ENCODE measurements around the gene CREBBP. TPM values are rescaled to one million over a fixed set of nuclear protein-coding genes. Genes with fewer than 3 reads are reported as not detected.

CREBBP gene
- total RNA-seq, 1 donor from 2014 or later = 45.2 TPM

DNA sequence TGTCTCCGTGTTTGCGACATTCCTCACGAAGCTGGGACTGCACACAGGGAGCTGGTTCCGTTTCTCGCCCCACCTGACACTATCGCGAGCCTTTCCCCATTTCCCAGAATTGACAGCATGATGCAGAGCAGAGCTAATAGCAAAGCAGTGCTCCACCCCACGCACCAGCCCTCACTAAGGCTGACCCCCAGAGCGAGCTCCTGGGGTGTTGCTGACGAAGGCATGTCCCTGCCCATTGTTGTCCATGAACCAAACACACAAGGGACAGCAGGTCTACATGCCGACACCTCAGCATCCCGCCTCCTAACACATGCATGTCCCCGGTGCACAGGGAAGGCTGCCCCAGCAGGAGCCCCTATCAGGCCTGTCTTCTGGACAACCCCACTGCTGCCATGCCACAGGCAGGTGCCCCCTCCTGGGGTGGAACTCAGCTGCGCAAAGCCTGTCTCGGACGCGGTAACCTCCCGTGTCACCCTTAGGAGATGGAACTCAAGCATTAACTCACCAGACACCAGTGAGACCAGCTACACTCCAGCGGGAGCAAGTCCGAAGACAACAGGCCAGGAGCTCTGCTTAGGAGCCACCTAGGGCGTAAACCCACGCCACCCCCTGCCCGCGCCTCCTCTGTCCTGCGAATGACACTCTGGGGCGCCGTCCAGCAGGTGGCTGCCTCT is 146.3 kb downstream of the CREBBP start:
- intact Hi-C loops (cut with micrococcal nuclease) = no loop called here
- H3K27me3 Mint-ChIP-seq (ENCODE audit: low read depth) = no peaks in the 10 kb centered on the region
- H3K4me1 Mint-ChIP-seq (ENCODE audit: low read depth) = no peaks in the 10 kb centered on the region
- H3K4me3 Mint-ChIP-seq (ENCODE audit: low read depth) = no peak overlapping the region
- DNase-seq (ENCODE audit: low spot score) = no peak
- H3K36me3 Mint-ChIP-seq (ENCODE audit: low read depth) = peaks cover 73% of the 10 kb centered on the region
- no peak overlapping the region for H3K27ac Mint-ChIP-seq
- no peaks in the 10 kb centered on the region for H3K9me3 Mint-ChIP-seq

DNA sequence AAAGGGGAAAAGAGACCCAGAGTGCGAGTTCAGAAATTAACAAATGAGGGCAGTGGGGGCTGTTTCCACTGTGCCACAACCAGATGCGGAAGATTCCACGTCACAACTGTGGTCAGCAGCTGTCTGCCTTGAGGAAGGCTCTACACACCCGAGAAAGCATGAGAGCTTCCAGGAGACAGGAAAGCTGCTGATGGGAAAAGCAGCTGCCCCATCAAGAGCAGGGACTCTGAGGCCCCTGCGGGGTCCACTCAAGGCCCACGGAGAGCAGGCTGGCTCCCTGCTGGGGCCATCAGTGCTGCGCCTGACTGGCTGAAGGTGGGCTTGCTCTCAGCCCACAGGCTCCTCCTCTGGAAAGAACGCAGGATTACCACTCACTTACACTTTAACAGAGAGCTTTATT is 148.3 kb downstream of the CREBBP start:
- H3K9me3 Mint-ChIP-seq = no peaks in the 10 kb centered on the region
- no peaks in the 10 kb centered on the region for H3K4me1 Mint-ChIP-seq (ENCODE audit: low read depth)
- no peak overlapping the region for H3K27ac Mint-ChIP-seq
- no peak for DNase-seq (ENCODE audit: low spot score)
- H3K27me3 Mint-ChIP-seq (ENCODE audit: low read depth) = no peaks in the 10 kb centered on the region
- no peak overlapping the region for H3K4me3 Mint-ChIP-seq (ENCODE audit: low read depth)
- intact Hi-C loops (cut with micrococcal nuclease) = no loop called here
- H3K36me3 Mint-ChIP-seq (ENCODE audit: low read depth) = peaks cover 66% of the 10 kb centered on the region

DNA sequence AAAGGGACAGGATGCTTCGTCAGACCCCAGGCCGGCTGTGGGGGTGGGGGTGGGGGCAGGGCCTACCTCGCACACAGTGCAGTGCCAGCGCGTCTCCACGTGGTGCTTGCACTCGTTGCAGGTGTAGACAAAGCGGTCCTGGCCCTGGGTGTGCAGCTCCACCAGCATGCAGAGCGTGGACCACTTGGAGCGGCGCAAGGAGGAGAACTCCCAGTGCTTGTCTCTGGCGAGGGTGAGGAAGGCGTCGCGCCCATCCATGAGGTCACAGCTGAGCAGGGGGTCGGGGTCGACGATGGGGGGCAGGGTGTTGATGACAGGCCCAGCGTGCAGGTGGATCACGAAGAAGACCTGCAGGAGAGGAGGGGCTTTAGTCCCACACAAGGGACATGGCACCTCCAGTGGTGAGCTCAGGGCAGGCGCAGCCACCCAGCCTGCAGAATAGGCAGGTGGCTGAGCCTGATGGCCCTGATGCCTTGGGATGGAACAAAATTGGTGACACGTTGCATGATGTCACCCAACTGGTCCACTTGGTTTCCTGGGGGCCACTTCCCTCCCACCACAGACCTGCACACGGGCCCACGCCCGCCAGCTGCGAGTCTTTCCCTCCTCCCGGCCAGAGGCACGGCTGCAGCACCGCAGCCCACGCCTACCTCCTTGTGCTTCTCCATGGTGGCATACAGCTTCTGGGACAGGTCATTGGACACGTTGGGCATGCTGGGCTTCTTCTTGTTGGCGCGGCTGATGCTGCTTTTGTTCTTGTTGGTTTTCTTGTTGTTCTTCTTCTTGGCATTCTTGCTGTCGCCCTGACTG is 149.2 kb downstream of the CREBBP start:
- peaks cover 64% of the 10 kb centered on the region for H3K36me3 Mint-ChIP-seq (ENCODE audit: low read depth)
- no peaks in the 10 kb centered on the region for H3K9me3 Mint-ChIP-seq
- no peak overlapping the region for H3K27ac Mint-ChIP-seq
- intact Hi-C loops (cut with micrococcal nuclease) = no loop called here
- no peak for DNase-seq (ENCODE audit: low spot score)
- no peak overlapping the region for H3K4me3 Mint-ChIP-seq (ENCODE audit: low read depth)
- H3K4me1 Mint-ChIP-seq (ENCODE audit: low read depth) = no peaks in the 10 kb centered on the region
- no peaks in the 10 kb centered on the region for H3K27me3 Mint-ChIP-seq (ENCODE audit: low read depth)

DNA sequence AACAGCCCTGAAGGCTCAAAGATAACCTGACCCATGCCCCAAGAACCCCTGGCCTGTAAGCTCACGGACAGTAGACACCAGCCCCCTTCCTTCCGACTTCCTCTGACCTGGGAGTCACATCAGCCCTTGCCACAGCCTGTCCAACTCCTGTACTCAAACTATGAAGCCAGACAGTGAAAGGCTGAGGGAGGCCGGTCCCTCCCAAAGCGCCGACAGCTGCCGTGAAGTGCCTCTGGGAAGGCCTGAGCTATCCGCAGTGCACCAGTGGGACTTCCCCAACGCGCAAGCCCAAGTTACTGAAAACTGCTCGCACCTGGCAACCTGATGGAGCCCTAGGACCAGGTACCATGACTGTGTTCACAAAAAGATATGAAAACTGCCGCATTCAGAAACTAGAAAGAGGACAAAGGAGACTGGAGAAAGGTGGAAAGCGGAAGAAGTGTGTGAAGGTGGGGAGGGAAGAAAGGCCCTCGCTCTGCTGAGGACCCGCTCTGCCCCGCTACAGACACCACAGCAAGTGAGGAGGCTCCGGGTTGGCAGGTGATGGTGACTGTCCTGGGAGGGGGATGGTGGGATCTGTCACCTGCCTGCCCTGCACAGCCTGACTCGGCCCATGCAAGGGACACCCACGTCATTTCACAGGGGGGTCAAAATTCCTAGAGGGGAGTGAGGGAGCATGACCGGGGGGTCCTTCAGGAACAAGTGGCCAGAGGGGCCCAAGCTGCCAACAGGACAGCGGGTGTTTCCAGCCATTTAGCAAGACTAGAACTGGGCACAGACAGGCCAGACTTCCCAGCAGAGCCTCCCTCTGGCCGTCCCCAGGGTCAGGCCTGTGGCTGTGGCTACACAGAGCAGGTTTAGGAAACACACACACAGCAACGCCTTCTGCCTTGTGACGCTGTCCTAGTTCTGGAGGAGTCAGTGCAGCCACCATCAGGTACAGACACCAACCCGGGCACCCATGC is 150.1 kb downstream of the CREBBP start:
- intact Hi-C loops (cut with micrococcal nuclease) = no loop called here
- no peak for DNase-seq (ENCODE audit: low spot score)
- Mint-ChIP-seq H3K27me3 (ENCODE audit: low read depth) (no peaks in the 10 kb centered on the region), H3K4me3 (ENCODE audit: low read depth) (no peak overlapping the region), H3K27ac (no peak overlapping the region), H3K36me3 (ENCODE audit: low read depth) (peaks cover 55% of the 10 kb centered on the region), H3K4me1 (ENCODE audit: low read depth) (no peaks in the 10 kb centered on the region), H3K9me3 (no peaks in the 10 kb centered on the region)

DNA sequence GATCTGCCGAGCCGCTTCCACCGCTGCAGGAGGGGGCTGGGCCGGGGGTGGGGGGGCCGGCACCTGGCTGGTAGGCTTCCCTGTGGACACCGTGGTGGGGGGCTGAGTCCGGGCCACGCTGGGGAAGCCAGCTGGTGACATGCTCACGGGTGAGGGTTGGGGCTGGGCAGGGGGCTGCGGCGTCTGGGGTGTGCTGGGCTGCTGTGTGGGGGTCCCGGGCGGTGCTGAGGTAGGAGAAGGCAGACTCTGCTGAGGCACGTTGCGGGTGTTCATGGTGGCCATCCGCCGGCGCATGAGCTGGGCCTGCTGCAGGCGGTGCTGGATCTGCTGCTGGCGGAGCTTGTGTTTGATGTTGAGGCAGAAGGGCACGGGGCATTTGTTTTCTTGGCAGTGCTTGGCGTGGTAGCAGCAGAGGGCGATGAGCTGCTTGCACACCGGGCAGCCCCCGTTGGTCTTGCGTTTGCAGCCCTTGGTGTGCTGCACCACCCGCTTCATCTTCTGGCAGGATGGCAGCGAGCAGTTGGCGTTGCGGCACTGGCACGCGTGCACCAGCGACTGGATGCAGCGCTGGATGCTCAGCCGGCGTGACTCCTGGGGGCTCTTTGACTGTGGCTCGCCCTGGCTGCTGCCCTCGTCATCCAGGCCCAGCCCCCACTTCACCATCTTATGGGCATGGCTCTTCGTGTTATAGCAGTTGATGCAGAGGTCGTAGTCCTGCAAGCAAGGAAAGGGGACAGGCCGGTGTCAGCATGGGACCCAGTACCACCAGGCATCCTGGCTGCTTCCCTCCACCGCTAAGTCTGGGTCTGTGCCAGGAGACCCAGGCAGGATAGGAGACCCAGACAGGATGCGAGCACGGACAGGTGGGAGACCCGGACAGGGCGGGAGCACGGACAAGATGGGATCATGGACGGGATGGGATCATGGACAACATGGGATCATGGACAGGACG is 151.1 kb downstream of the CREBBP start:
- Mint-ChIP-seq H3K27me3 (ENCODE audit: low read depth) (no peaks in the 10 kb centered on the region), H3K4me3 (ENCODE audit: low read depth) (no peak overlapping the region), H3K4me1 (ENCODE audit: low read depth) (no peaks in the 10 kb centered on the region), H3K9me3 (no peaks in the 10 kb centered on the region), H3K36me3 (ENCODE audit: low read depth) (peaks cover 46% of the 10 kb centered on the region), H3K27ac (no peak overlapping the region)
- no peak for DNase-seq (ENCODE audit: low spot score)
- intact Hi-C loops (cut with micrococcal nuclease) = no loop called here

DNA sequence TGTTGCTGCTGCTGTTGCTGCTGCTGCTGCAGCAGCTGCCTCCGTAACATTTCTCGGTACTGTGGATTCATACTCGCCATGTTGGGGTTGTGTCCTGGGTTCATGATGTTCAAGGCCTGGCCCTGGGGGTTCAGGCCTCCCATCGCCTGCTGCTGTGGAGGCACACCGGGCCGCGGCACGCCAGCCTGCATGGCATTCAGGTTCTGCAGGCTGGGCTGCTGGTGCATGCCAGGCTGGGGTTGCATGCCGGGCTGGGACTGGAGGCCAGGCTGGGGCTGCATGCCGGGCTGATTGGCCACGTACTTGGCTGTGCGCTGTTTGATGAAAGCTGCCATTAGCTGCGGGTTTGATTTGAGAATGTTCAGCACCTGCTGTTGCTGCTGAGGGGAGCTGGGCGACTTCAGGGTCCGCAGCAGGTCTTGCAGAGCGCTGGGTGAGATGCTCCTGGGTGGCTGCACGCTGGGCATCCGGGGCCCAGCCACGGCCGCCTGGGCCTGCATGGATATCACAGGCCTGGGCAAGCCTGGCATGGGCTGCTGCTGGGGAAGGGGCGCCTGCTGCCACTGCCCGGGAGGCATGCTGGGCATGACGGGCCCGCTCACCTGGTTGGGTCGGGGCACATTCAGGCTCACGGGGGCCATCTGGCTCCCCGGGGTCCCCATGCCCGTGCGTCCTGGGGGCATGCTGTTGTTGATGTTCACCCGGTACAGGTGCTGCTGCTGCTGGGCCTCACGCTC is 151.9 kb downstream of the CREBBP start:
- H3K4me3 Mint-ChIP-seq (ENCODE audit: low read depth) = no peak overlapping the region
- no peaks in the 10 kb centered on the region for H3K27me3 Mint-ChIP-seq (ENCODE audit: low read depth)
- H3K4me1 Mint-ChIP-seq (ENCODE audit: low read depth) = no peaks in the 10 kb centered on the region
- H3K36me3 Mint-ChIP-seq (ENCODE audit: low read depth) = peaks cover 39% of the 10 kb centered on the region
- no peak overlapping the region for H3K27ac Mint-ChIP-seq
- no peak for DNase-seq (ENCODE audit: low spot score)
- H3K9me3 Mint-ChIP-seq = no peaks in the 10 kb centered on the region
- intact Hi-C loops (cut with micrococcal nuclease) = no loop called here

DNA sequence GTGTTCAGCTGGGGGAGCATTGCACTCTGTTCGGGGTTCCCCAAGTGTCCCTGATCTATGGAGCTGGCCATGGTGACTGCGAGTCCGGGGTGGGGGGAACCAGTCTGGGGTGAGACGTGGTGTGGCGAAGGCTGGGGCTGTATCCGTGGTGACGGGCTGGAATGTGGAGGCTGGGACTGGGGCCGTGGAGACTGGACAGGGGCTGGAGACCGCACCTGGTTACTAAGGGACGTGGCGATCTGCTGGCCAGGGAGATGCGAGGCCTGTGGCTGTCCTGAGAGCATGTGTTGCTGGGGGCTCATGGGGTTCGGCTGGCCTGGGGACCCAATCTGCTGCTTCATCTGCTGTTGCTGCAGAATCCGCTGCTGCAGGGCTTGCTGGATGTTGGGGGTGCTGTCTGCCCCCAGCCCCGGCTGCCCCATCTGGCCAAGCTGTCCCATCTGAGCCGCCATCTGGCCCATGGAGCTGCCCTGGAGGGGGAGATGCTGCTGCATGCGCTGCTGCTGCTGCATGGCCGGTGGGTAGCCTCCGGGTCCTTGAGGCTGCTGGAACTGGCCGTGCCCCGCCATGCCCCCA is 152.6 kb downstream of the CREBBP start:
- no peak for DNase-seq (ENCODE audit: low spot score)
- Mint-ChIP-seq H3K27me3 (ENCODE audit: low read depth) (no peaks in the 10 kb centered on the region), H3K4me1 (ENCODE audit: low read depth) (no peaks in the 10 kb centered on the region), H3K4me3 (ENCODE audit: low read depth) (no peak overlapping the region), H3K36me3 (ENCODE audit: low read depth) (peaks cover 39% of the 10 kb centered on the region), H3K27ac (no peak overlapping the region), H3K9me3 (no peaks in the 10 kb centered on the region)
- intact Hi-C loops (cut with micrococcal nuclease) = no loop called here

DNA sequence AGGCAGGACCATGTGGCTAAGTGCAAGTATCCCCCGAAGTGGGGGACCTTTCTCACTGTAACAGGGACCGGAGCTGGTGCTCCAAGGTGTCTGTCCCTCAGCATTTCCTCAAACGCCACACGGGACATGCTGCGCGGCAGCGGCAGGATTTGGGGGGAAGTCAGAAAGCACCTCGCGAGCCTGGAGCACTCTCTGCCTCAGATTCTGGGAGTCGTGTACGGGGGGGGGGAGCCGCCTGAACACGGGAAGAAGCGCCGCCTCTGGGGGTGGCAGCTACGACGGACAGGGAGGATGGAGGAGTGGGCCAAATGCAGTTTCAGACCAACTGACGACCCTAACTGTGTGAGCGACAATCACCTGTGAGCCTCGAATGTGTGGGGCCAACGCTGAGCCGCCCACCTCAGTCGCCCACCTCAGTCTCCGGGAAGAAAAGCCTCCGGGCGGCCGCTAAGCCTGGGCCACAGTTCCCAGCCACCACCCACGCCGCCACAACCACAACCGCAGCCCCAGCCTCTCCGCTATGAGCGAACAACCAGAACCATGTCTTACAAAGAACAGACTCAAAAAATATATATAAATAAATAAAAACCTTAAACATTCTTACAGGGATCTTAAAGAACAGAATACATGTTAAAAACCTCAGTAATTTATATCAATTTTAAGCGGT is 154.4 kb downstream of the CREBBP start:
- Mint-ChIP-seq H3K4me1 (ENCODE audit: low read depth) (no peaks in the 10 kb centered on the region), H3K9me3 (no peaks in the 10 kb centered on the region), H3K36me3 (ENCODE audit: low read depth) (peaks cover 31% of the 10 kb centered on the region), H3K27me3 (ENCODE audit: low read depth) (no peaks in the 10 kb centered on the region), H3K27ac (no peak overlapping the region), H3K4me3 (ENCODE audit: low read depth) (no peak overlapping the region)
- intact Hi-C loops (cut with micrococcal nuclease) = no loop called here
- DNase-seq (ENCODE audit: low spot score) = no peak

DNA sequence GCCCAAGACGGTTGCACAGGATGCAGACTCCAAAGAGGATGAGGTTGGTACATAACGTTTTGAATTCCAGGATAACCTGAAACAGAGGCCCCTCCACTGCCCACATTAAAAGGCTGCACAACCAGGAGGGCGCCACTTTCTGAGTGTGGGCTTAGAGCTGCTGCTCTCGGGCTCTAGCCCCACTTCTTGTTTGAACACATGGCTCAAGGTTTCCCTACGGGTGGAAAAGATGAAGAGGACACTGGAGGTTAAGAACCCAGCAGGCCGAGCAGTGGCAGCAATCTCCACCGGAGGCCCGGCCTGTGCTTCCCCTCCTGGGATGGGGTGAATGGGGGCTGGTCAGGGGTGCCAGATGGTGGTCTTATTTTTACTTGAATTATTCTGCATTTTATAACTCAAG is 155.2 kb downstream of the CREBBP start:
- H3K4me3 Mint-ChIP-seq (ENCODE audit: low read depth) = no peak overlapping the region

DNA sequence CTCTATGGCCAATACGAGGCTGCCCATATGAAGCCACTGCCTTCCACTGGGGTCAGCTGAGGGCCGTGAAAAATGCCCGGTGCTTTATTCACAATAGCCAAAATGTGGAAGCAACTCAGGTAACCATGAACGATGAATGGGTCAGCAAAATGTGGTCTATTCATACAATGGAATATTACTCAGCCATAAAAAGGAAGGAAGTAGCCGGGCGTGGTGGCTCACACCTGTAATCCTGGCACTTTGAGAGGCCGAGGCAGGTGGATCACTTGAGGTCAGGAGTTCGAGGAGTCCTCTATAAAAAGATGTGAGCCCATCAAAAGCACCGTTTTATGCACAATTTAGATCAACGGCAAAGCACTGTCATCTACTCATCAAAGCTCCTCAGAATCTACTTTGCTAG is 158.0 kb downstream of the CREBBP start:
- H3K9me3 Mint-ChIP-seq = no peaks in the 10 kb centered on the region

More for the DNA sequence above, 155.2 kb downstream of the CREBBP start:
- Mint-ChIP-seq H3K36me3 (ENCODE audit: low read depth) (peaks cover 27% of the 10 kb centered on the region), H3K9me3 (no peaks in the 10 kb centered on the region), H3K27me3 (ENCODE audit: low read depth) (no peaks in the 10 kb centered on the region), H3K4me1 (ENCODE audit: low read depth) (no peaks in the 10 kb centered on the region), H3K27ac (no peak overlapping the region)
- intact Hi-C loops (cut with micrococcal nuclease) = no loop called here
- no peak for DNase-seq (ENCODE audit: low spot score)

DNA sequence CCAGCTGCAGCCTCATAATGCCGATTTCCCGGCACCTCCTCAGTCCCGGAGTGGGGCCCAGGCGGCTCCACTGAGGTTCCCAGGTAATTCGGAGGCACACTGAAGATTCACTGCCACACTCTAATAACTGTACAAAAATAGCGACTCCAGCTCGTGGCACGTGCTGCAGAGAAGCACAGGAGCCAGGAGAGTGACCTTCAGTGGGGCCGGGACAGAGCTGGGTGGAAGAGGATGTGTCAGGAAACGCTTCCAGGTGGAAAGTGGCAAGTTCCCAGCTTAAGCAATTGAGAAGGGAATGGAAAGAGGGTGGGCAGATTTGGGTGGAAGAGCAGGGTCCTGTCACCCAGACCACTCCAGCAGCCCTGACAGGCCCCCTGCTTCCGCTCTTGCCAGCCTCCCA is 160.1 kb downstream of the CREBBP start:
- Mint-ChIP-seq H3K27ac (no peak overlapping the region), H3K9me3 (no peaks in the 10 kb centered on the region), H3K27me3 (ENCODE audit: low read depth) (no peaks in the 10 kb centered on the region), H3K36me3 (ENCODE audit: low read depth) (peaks cover 11% of the 10 kb centered on the region), H3K4me1 (ENCODE audit: low read depth) (peaks cover 13% of the 10 kb centered on the region), H3K4me3 (ENCODE audit: low read depth) (no peak overlapping the region)
- DNase-seq (ENCODE audit: low spot score) = no peak
- intact Hi-C loops (cut with micrococcal nuclease) = no loop called here

More for the DNA sequence above, 158.0 kb downstream of the CREBBP start:
- Mint-ChIP-seq H3K36me3 (ENCODE audit: low read depth) (peaks cover 5% of the 10 kb centered on the region), H3K27ac (no peak overlapping the region), H3K4me1 (ENCODE audit: low read depth) (peaks cover 4% of the 10 kb centered on the region), H3K27me3 (ENCODE audit: low read depth) (no peaks in the 10 kb centered on the region), H3K4me3 (ENCODE audit: low read depth) (no peak overlapping the region)
- intact Hi-C loops (cut with micrococcal nuclease) = no loop called here
- no peak for DNase-seq (ENCODE audit: low spot score)

All from activated T-helper 2 cell treated with anti-CD3 and anti-CD28 coated beads, Interferon-gamma antibody, Interleukin-2, Interleukin-4, amounts not matched to agents 10 μg/mL and 5 μg/mL and 100 μg/mL, durations not matched to agents 14 hours and 24 hours and 36 hours (primary cell).